GM19025 (cell line): Measurements from ENCODE around the gene SLC25A43.
"Not testable (repeated sequence)": the region's sequence is repeated elsewhere in the genome, so short reads cannot be mapped to it uniquely, and the experiment has no call there.

Source experiments
- ATAC-seq: cut with Tn5 transposase; IDR thresholded peaks from one replicate; pipeline ENCODE4 v1.9.1; 2021; ENCODE audit warnings: mild to moderate bottlenecking, low read depth, moderate library complexity; ENCODE audit not compliant: unreplicated experiment

The SLC25A43 gene

DNA sequence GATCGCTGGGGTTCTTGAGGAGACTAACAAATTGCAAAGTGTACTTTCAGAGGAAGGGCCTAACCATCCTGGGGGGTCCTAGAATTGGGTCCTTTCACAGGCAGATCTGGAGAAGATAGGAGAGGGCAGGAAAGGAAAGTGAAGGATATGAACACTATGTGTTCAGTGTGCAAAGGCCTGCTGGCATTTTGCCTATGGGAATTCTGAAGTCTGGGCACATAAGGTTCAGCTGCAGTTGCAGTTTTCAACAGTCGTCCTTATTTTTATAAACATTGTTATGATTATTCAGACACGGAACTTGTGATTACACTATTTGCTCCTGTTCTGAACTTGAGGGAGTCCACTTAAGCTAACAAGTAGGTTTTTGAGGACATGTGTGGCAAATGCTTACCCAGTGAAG, 67.8 kb downstream of the SLC25A43 start:
- no peak for ATAC-seq

DNA sequence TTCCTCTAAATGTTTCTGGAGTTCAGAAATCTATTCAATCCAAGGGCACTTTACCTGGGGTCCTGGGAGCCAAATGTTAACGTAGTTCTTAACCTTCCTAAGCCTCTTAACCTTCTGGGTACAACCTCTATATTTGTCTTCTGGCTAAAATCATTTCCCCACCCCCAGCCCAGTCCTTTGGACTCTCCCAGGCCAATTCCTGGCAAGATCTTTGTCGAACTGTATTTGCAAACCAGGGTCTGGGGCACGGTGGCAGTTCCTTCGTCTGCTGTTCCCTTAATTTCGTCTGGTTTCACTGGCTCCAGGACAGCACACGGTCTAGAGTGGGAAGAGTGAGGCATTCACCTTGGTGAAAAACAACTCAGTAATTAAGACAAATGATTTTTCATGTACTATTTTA, 68.3 kb downstream of the SLC25A43 start:
- no peak for ATAC-seq

DNA sequence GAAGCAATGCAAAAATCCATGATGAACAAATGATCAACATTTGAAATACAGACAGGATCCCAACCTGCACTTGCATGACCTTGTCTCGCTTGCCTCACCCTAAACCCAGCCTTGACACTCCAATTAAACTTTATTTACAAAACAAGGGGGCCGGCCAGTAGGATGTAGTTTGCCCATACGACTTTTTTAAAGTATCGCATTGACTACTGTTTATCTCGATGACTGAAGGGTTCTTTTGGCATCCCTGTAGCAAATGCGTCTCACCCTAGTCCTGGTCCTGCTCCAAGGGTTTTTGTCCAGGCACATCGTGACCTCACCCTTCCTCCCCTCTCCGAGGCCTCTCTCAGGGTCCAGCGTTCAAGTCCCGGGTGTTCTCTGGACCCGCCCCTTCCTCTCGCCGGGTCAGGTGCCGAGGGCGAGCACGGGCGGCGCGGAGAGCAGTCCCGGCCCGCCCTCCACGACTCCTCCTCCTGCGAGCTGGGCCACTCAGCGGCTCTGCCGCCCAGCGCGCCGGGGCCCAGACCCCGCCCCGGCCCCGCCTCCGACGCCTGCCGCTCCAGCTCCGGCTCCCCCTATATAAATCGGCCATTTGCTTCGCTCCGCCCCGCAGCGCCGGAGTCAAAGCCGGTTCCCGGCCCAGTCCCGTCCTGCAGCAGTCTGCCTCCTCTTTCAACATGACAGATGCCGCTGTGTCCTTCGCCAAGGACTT, 68.9 kb downstream of the SLC25A43 start, which contains the start of gene SLC25A5:
Gene SLC25A5 (plus strand): TSS at position 603 of the 709 bp plus-strand sequence. CDS start 72 bp downstream, at position 675.
- peak; percentile 88 for ATAC-seq

DNA sequence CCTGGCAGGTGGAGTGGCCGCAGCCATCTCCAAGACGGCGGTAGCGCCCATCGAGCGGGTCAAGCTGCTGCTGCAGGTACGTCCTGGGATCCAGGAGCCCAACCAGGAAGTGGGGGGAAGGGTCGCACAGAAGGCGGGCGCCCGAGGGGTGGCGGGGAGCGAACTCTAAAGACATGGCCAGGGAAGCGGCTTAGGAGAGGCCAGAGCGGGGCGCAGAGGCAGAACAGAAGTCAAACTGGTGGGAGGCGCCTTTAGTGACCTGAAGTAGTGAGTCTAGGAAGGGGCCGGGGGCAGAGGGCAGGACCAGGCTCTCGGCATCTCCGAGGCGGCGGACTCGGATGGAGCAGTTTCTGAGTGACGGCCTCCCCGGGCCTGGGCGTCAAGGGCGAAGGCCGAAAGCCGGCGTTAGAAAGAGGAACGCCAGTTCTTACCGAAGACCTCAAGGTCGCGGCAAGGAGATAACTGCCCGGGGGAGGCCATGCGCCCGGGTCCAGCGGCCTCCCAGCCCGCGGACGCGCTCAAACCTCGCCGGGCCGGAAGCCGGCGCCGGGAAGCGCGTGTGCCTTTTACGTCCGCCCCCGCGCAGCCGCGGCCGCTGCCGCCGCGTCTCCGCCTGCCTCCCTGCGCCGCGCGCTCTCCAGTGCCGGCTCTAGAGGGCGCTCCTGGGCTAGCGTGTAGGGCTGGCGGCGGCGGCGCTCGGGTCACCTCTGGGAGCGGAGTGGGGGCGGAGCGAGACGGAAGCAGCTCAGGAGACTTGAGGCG, 69.6 kb downstream of the SLC25A43 start:
- ATAC-seq, result peak; percentile 63

DNA sequence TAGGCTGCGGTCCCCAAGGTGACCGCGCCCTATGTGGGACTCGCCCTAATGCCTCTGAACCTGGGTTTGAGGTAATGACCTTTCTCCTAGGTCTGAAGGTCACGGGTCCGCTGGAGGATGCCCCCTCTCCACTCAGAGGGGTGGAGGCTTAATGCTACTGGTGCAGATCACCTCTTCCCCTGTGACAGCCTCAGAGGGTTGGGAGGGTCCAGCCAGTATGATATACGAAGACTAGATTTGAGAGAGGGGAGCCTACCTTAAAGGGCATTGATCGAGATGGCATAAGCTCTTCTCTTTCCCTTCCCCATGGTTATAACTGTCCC, 70.1 kb downstream of the SLC25A43 start:
- no peak for ATAC-seq

DNA sequence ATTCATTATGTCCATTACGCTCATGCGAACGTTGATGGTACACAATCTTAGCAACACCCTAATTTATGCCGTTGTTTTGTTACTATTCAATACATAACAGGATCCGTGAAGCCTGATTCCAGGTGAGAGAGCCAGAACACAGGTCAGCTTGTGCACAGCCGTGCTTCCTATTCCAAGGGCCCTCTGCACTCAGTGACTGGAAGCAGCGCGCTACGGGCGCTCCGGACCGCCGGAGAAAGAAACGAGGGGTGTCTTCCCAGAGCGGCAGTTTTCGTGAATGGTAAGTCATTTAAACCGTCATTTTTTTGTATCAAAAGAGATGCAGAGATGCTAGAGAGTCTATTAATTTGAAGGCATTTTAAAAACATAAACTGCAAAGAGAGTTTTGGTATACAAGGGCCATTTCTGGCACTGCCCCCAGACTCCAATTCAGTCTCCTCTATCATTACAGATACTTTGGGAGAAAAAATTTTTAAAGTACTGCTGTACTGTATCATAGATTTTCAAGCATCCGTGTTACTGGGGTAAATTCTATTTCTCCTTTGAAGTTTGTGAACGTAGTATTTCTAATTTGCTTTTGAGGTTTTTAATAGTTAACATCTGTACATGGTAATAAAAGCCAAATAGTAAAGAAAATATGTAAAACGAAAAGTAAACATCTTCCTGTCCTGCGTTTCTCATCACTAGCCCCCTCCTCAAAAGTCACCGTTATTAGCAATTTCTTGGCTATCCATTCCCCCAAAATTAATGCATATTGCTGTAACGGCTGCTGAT, 75.7 kb downstream of the SLC25A43 start:
- ATAC-seq, result no peak

DNA sequence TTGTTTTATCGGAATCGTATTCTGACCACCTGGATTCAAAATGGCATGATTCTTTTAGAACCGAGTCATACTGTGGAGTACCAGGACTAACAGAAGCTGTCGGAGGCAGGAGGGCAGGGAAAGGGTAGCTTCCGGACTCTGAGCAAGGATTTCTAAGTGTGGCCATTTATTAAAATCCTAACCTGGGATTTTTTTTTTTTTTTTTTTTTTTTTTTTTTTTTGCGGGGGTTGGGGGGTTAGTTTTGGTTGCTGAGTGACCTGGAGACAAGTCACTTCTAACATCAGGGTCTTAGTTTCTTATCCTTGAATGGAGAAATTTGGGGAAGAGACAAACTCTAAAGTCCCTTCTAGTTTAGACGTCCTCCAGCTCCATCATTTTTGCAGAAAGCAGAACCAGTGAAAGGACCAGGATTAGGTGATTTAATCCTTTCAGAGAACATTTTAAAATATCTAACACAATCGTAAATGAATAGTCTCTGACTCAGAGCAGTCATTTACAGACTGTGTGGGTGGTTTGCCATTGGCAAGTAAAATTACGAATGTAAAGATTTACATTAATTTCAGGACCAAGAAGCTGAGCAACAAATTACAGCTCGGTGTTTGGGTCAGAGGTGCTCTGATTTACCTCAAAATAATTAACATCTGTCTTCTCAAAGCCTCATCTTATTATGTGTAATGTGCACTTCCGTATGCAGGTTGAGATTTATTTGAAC, 76.4 kb downstream of the SLC25A43 start:
- ATAC-seq, result no peak

DNA sequence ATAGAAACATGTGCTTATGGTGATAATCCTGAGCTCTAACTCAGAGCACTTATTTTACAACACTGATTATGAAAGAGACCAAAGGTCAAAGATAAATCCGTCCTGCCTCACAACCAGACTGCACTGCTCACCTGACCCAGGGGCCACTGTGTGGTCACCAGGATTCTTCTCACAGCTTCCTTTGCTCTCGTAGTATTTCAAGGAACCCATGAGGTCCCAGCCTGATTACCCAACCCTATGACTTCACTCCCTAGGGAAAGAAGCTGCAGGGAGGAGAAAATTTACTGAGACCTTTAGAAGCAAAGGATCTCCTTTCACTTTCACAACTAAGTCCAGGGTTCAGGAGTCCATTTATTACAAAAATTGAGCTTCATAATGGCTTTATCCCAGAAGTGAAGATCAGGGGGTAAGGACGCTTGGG, 78.7 kb downstream of the SLC25A43 start:
- no peak for ATAC-seq

DNA sequence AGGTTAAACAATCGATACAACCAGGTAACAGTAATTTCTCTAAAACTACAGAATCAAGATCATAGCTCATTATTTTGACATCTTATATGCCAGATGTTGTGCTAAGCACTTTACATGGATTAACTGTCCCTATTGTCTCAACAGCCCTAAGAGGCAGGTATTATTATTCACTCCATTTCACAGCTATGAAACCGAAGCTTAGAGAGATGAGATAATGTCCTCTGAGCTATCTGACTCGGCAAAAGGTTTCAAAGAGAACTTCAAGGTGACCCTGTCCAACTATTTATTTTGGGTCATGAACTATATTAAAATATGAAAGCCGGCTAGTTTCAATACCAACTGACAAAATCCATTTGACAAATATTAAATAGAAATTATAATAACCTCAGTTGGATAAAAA, 79.4 kb downstream of the SLC25A43 start:
- no peak for ATAC-seq

DNA sequence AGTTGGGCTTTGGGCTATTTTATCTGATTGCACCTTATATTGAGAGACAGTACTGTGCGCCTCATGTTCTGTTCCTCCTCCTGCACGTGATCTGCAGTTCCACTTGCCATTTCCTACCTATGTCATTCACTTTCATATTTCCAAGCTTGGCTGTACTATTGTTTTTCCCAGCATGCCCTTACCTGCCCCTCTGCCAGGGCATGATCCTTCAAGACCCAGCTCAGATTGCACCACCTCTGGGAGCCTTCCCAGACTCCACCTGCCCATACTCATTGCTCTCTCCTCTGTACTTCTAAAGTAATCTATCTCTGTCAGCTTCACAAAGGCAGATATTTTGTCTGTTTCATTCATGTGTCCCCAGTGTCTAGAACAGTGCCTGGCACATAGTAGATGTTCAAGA, 80.7 kb downstream of the SLC25A43 start:
- no peak for ATAC-seq

DNA sequence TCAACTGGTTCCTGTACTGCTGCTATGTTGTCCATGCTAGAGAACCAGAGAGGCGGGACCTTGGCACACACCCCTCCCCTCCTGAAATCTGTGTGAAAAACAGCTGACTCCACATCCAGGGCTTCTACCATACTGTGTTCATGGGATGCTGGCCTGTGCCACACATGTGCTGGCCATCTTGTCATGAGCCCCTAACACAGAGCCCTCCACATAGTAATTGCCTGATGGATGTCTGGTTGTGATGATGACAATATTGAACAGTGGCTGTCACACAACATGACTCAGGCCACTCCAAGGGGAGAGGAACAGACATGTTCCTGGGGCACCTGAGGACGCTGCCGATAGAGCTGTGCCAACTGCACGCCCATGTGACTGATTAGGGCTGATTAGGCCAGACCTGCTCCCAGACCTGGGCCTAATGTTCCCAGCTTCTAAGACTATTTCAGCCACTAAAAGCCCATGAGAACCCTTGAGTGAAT, 82.2 kb downstream of the SLC25A43 start:
- ATAC-seq, result no peak

DNA sequence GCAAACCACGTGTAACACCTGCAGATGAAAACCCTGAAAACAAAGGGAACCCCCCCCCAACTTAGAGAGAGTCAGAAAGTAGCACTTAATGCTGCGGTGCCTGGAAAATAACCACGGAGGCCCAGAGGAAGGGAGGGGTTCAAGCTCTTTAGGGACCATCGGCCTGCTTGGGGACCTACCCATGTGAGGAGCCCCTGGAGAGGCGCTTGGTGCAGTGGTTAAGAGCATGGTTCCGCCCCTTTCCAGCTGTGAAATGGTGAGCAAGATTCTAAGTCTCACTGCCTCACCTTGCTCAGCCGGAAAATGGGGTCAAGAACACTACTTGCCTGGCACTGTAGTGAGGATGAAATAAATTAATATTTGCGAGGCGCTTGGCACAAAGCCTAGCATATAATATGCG, 82.9 kb downstream of the SLC25A43 start:
- peak; percentile 16 for ATAC-seq

DNA sequence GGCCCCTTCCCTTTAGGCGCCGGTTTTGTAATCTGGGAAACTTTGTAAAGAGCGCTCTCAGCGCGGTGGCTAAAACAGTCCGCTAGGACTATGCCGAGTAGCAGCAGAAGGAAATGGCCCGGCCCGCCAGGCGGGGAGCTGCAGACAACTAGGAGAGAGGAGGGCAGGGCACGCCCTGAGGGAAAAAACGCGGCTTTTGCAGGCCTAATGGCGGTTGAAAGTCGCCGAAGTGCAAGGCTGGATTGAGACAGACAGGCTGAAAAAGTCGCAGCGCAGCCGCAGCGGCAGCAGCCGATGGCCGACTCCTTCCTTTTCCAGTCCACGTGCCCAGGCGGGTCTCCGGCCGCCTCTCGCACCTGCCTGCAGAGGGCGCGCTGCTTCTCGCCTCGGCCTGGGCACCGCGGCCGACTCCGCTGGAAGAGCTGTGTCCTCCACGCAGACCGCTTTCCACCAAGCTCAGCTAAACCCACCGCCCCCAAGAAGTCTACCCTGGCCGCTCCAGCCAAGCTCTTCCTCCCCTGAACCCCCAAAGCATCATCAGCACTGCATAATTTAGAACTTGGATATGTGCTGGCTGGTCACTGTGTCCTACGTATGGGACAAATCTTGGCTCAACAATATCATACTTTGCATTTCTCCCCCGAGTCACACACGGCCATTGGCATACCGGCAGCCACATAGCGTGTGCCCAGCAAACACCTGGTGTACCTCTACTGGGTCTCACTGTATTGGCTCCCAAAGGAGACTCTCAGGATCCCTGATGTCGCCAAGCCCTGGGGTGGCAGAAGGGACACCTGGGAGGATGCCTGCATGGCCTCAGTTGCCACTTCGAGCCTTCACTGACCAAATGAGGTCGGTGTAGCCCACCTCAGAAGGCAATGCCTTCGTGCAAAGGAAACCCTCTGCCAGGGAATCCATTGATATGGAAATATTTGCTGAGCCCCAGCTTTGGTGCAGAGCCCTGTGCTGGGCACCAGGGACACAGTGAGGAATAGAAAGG, 83.6 kb downstream of the SLC25A43 start:
- peak; percentile 81 for ATAC-seq

DNA sequence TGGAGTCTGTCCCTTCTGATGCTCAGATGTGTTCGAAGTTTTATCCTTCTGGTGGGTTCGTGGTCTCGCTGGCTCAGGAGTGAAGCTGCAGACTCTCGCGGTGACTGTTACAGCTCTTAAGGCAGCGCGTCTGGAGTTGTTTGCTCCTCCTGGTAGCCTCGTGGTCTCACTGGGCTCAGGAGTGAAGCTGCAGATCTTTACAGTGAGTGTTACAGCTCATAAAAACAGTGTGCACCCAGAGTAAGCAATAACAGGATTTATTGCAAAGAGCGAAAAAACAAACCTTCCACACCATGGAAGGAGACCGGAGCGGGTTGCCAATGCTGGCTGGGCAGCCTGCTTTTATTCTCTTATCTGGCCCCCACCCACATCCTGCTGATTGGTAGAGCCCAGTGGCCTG, 87.6 kb downstream of the SLC25A43 start:
- ATAC-seq, result no peak

DNA sequence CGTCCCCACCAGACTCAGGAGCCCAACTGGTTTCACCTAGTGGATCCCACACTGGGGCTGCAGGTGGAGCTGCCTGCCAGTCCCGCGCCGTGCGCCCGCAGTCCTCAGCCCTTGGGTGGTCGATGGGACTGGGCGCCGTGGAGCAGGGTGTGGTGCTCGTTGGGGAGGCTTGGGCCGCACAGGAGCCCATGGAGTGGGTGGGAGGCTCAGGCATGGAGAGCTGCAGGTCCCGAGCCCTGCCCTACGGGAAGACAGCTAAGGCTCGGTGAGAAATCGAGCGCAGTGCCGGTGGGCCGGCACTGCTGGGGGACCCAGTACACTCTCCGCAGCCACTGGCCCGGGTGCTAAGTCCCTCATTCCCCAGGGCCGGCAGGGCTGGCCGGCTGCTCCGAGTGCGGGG, 88.6 kb downstream of the SLC25A43 start:
- ATAC-seq, result not testable (repeated sequence)

DNA sequence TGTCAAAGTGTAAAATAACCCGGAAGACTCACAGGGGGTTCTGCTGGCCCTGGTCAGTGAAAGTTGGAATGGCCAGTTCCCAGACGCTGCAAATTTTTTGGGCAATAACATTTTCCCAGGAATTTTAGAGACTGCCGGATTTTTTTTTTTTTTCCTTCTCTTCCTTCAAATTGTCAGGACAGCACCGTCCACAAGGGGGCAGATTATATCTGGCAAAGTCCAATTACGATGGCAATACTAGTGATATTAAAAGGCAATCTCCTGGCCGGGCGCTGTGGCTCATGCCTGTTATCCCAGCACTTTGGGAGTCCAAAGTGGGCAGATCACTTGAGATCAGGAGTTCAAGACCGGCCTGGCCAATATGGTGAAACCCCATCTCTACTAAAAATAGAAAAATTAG, 89.6 kb downstream of the SLC25A43 start:
- no peak for ATAC-seq

DNA sequence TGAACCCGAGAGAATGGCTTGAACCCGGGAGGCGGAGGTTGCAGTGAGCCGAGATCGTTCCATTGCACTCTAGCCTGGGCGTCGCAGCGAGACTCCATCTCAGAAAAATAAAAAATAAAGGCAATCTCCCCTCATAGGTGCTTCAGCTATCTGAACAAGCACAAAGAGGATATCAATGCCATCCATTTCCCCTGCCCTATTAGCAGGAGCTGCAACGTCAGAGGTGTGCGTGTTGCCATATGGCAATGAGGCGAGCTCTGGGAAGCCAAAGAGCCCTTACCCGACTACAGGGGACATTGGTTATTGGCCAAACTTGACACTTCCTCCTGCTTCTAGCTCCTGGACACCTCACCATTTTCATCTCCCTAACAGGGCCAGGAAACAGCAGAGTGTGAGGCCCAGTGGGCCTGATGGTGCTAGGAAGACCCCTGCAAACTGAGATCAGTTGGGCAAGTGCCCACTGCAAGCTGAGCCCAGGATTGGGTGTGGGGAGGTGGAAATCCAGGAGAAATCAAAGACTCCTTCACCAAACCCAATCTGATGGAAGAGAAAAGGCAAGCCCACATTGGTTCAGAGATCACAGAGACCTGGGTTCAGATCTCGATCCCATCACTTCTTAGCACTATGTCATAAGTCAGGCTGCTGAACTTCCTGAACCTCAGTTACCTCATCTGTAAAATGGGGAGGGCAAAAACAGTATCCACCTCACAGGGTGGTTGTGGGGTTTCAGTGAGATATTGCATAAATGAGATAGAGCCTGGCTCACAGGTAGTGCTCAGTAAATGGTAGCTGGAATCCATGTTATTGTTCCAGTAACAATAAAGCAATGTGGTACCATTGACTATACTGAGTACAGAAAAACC, 90.3 kb downstream of the SLC25A43 start:
- ATAC-seq, result no peak

DNA sequence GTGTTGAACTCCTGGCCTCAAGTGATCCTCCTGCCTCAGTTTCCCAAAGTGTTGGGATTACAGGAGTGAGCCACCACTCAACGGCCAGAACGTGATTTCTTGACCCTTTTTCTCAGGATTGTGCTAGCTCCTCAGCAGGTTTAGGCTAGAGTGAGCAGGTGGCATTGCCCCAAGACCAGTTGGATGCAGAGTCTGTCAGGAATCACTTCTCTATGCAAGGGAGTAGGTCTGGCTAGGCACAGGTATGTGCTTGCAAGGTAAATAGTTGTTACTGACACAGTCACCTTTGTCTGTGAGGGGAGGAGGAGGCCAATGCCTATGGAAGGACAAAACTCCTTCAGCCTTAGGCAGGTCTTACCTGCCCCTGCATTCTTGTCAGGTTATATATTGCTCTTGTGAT, 93.3 kb downstream of the SLC25A43 start:
- no peak for ATAC-seq
